H1 (cell line): ENCODE measurements around the gene SLC25A39. TPM values are rescaled to one million over a fixed set of nuclear protein-coding genes. Genes with fewer than 3 reads are reported as not detected.

Source experiments
- BCL11A ChIP-seq, 2 experiments: IDR thresholded peaks; one replicate each; pipeline ENCODE4 v1.6.1; 2011; ENCODE audit warnings: low read depth in 2 of 2, low read length in 2 of 2, mild to moderate bottlenecking in 2 of 2
- EGR1 ChIP-seq: IDR thresholded peaks from 2 replicates; pipeline ENCODE4 v1.6.1; 2011; ENCODE audit warnings: low read depth, low read length, borderline replicate concordance
- GABPA ChIP-seq: IDR thresholded peaks from 2 replicates; pipeline ENCODE4 v1.6.1; 2011; ENCODE audit warnings: mild to moderate bottlenecking, low read length, moderate library complexity, borderline replicate concordance; ENCODE audit not compliant: insufficient read depth
- POLR2AphosphoS5 ChIP-seq: IDR thresholded peaks from 2 replicates; pipeline ENCODE4 v1.6.1; 2011; ENCODE audit warnings: low read depth, low read length
- RFX5 ChIP-seq: IDR thresholded peaks from 2 replicates; pipeline ENCODE4 v1.6.1; 2011; ENCODE audit warnings: low read depth, low read length, improper control_type of control experiment, borderline replicate concordance
- SIRT6 ChIP-seq: IDR thresholded peaks from one replicate; pipeline ENCODE4 v1.7.1; 2012; ENCODE audit warnings: low read length, inconsistent platforms
- SIX5 ChIP-seq: IDR thresholded peaks from 2 replicates; pipeline ENCODE4 v1.6.1; 2011; ENCODE audit warnings: mild to moderate bottlenecking, low read depth, low read length
- polyA plus RNA-seq, 7 experiments: library from polyadenylated mRNA; depleted of rRNA in 3 of 7; stranded (reverse) in 5 of 7; unstranded in 2 of 7; fragments of >200 nt in 5 of 7; fragments of 200-250 nt in 2 of 7; gene quantifications; 1 replicate in 5 of 7; 2 replicates in 1 of 7; 4 replicates in 1 of 7; pipeline versions ENCODE4 v1.2.1 to v1.2.3, GENCODE V29; 2011 to 2013; ENCODE audit warnings: missing spikeins in 2 of 7, mixed read lengths in 2 of 7
- total RNA-seq: library from RNA; stranded (reverse); fragmentation: NEBNext Ultra II Directional; extraction: Animal tissue kit (Norgen Biotek cat#: 25700); gene quantifications from 2 replicates; pipeline ENCODE4 v1.2.1, GENCODE V29; 2021
- TF ChIP-seq, protein P1 (sequence below): IDR thresholded peaks from 2 replicates; pipeline ENCODE4 v1.6.1; 2012; ENCODE audit warnings: inconsistent platforms

Gene SLC25A39
- total and polyA plus RNA-seq, 2 of the 8 experiments (the other 6 are each of a cell fraction or from before 2014, with no cell fraction given): 200 to 291 TPM

DNA sequence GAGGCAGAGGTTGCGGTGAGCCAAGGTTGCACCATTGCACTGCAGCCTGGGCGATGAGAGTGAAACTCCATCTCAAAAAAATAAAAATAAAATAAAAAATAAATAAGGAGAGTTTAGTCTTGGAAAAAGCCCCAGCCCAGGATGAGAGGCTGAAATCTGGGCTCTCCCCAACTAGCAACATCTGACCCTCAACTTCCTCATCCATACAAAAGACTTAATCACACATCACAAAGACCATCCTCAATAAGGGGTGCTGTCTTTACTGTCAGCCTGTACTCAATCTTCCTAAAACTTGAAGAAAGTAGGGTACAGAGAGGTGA lies 45.3 kb downstream of the SLC25A39 start (continued):
- TF ChIP-seq, protein P1, sequence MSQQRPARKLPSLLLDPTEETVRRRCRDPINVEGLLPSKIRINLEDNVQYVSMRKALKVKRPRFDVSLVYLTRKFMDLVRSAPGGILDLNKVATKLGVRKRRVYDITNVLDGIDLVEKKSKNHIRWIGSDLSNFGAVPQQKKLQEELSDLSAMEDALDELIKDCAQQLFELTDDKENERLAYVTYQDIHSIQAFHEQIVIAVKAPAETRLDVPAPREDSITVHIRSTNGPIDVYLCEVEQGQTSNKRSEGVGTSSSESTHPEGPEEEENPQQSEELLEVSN: no peak
- TF ChIP-seq RFX5 (no peak), GABPA (no peak), SIX5 (no peak), BCL11A (IDR thresholded peaks at IDR 0.05; ENCODE audit: low read depth in 2 of 2, low read length in 2 of 2) (no peak), SIRT6 (no peak), EGR1 (no peak), POLR2AphosphoS5 (no peak)
